Measurements from ENCODE around the gene FHIP1B. TPM values are rescaled to one million over a fixed set of nuclear protein-coding genes. Genes with fewer than 3 reads are reported as not detected.

Gene FHIP1B
- total RNA-seq, 1 experiment from 2014 or later, result 32.1 TPM

DNA sequence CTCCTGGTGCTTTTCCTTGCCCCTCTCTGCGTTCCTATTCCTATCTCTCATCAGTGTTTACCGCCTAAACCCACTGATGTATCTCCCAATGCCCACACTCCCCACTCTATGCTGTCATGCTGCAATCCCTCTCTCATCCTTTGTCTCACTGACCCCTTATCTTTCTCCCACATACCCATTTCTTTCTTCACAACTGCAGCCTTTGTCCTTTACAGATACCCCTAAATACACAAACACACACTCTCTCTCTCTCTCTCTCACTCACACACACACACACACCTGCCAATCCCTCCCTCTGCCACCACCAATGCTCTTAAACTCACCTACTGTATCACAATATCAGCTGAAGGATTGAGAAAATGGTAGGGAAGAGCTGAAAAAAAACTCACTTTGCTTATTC, 59.0 kb downstream of the FHIP1B start:
- ChIA-PET RAD21 (ENCODE audit: low non-redundant PET in 1 of 2, low total read pairs in 2 of 2, uncharacterized antibody in 2 of 2, unreplicated experiment in 2 of 2) (no interaction called here), POLR2A (no interaction called here), CTCF (no interaction called here)
- H3K9me3 ChIP-seq (ENCODE audit: control insufficient read depth in 1 of 2, insufficient read depth in 1 of 2, low read depth in 1 of 2, low read length in 2 of 2), result no peaks in the 10 kb centered on the region
- H3K27me3 ChIP-seq (ENCODE audit: insufficient read depth, low read length), result peaks cover 54% of the 10 kb centered on the region
- no peak overlapping the region for H2AFZ ChIP-seq (ENCODE audit: low read depth, low read length, poor library complexity, severe bottlenecking)
- no peak overlapping the region for H3K4me3 ChIP-seq (replicated peaks in 1 of 2; ENCODE audit: low read depth in 1 of 2, low read length in 2 of 2)
- H3K9me2 ChIP-seq (ENCODE audit: insufficient read depth), result no peaks in the 10 kb centered on the region
- DNase-seq (ENCODE audit: low read depth, low spot score) (no peak), ATAC-seq (no peak)
- H3K4me2 ChIP-seq (ENCODE audit: low read length), result no peak overlapping the region
- TF ChIP-seq CEBPB (IDR thresholded peaks at IDR 0.05; ENCODE audit: low read depth) (no peak), SIN3A (IDR thresholded peaks at IDR 0.05; ENCODE audit: low read depth) (no peak)
- no peaks in the 10 kb centered on the region for H4K20me1 ChIP-seq (ENCODE audit: insufficient read depth)
- no peak overlapping the region for H3K9ac ChIP-seq (ENCODE audit: low read length)
- BruUV-seq (replicated peaks), result no TSS peak
- no peaks in the 10 kb centered on the region for H3K36me3 ChIP-seq (ENCODE audit: control insufficient read depth in 1 of 2, insufficient read depth in 2 of 2, low read length in 2 of 2)
- intact Hi-C loops (cut with micrococcal nuclease), result no loop called here
- no peak overlapping the region for H3K27ac ChIP-seq (ENCODE audit: low read depth, low read length)
- H3K79me2 ChIP-seq (ENCODE audit: insufficient read depth, low read length), result no peaks in the 10 kb centered on the region
- H3K4me1 ChIP-seq (ENCODE audit: control insufficient read depth in 1 of 2, insufficient read depth in 2 of 2, low read length in 2 of 2), result no peaks in the 10 kb centered on the region

DNA sequence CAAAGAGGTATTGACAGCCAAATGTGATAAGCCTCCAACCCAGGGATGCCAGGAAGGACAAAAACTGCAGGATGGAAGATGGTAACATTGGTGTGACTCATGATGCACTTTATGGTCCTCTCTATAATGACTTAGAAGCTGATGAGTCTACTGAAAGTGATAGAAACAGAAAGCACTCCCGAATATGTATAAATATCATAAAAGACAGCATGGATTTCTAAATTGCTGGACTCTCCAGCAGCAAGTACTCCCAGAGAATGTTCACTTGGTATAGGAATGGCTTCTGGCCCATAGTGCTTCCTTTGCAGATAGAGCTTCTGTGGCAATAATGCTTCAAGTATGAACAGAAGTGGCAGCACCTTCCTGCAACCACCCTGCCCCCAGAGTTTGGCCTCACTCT, 64.2 kb downstream of the FHIP1B start, which contains the start of gene OR52B2:
Gene OR52B2 (minus strand): TSS at position 101 of the 400 bp plus-strand sequence. CDS start 0 bp downstream, at position 101.
- no peaks in the 10 kb centered on the region for H3K79me2 ChIP-seq (ENCODE audit: insufficient read depth, low read length)
- no peak within 1 kb of the TSS for H3K27ac ChIP-seq (ENCODE audit: low read depth, low read length)
- no peaks in the 10 kb centered on the region for H3K9me2 ChIP-seq (ENCODE audit: insufficient read depth)
- POLR2A ChIA-PET, result no interaction called here
- H3K9me3 ChIP-seq (ENCODE audit: control insufficient read depth in 1 of 2, insufficient read depth in 1 of 2, low read depth in 1 of 2, low read length in 2 of 2), result no peaks in the 10 kb centered on the region; a peak in 1 of 4 replicates
- CTCF ChIA-PET, result no interaction called here
- intact Hi-C loops (cut with micrococcal nuclease), result no loop called here
- no peaks in the 10 kb centered on the region for H4K20me1 ChIP-seq (ENCODE audit: insufficient read depth)
- H3K9ac ChIP-seq (ENCODE audit: low read length), result no peak within 1 kb of the TSS
- no peaks in the 10 kb centered on the region for H3K36me3 ChIP-seq (ENCODE audit: control insufficient read depth in 1 of 2, insufficient read depth in 2 of 2, low read length in 2 of 2)
- H2AFZ ChIP-seq (ENCODE audit: low read depth, low read length, poor library complexity, severe bottlenecking), result no peak within 1 kb of the TSS
- no TSS peak for BruUV-seq (replicated peaks)
- peaks cover 61% of the 10 kb centered on the region for H3K27me3 ChIP-seq (ENCODE audit: insufficient read depth, low read length)
- RAD21 ChIA-PET (ENCODE audit: low non-redundant PET in 1 of 2, low total read pairs in 2 of 2, uncharacterized antibody in 2 of 2, unreplicated experiment in 2 of 2), result no interaction called here
- no peaks in the 10 kb centered on the region for H3K4me1 ChIP-seq (ENCODE audit: control insufficient read depth in 1 of 2, insufficient read depth in 2 of 2, low read length in 2 of 2)
- no peak for DNase-seq (ENCODE audit: low read depth, low spot score)
- no peak within 1 kb of the TSS for H3K4me2 ChIP-seq (ENCODE audit: low read length)
- H3K4me3 ChIP-seq (replicated peaks in 1 of 2; ENCODE audit: low read depth in 1 of 2, low read length in 2 of 2), result no peak within 1 kb of the TSS
- no peak for ATAC-seq
- no peak for TF ChIP-seq SRF (IDR thresholded peaks at IDR 0.05; ENCODE audit: low read depth)
- no peak for TF ChIP-seq JUND (IDR thresholded peaks at IDR 0.05)
- TF ChIP-seq ATF3 (IDR thresholded peaks at IDR 0.05), result no peak
- TF ChIP-seq, protein P1, sequence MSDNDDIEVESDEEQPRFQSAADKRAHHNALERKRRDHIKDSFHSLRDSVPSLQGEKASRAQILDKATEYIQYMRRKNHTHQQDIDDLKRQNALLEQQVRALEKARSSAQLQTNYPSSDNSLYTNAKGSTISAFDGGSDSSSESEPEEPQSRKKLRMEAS (IDR thresholded peaks at IDR 0.05), result no peak
- TF ChIP-seq REST (IDR thresholded peaks at IDR 0.05; ENCODE audit: low read depth), result no peak
- TF ChIP-seq POLR2AphosphoS5 (IDR thresholded peaks at IDR 0.05; ENCODE audit: low read depth, low read length), result no peak
- no peak for TF ChIP-seq ELF1 (IDR thresholded peaks at IDR 0.05; ENCODE audit: borderline replicate concordance, low read depth)
- TF ChIP-seq FOSL1 (IDR thresholded peaks at IDR 0.05; ENCODE audit: low read depth), result no peak
- no peak for TF ChIP-seq RAD21 (IDR thresholded peaks at IDR 0.05; ENCODE audit: low read depth)
- TF ChIP-seq EZH2phosphoT487 (IDR thresholded peaks at IDR 0.05; ENCODE audit: borderline replicate concordance), result no peak
- no peak for TF ChIP-seq SP1 (IDR thresholded peaks at IDR 0.05; ENCODE audit: low read depth)
- TF ChIP-seq ZBTB33 (IDR thresholded peaks at IDR 0.05; ENCODE audit: extremely low read depth, insufficient replicate concordance, low read length), result no peak
- TF ChIP-seq ZFX (IDR thresholded peaks at IDR 0.05), result no peak
- TF ChIP-seq TCF7L2 (IDR thresholded peaks at IDR 0.05; ENCODE audit: borderline replicate concordance, extremely low read depth, insufficient read depth, insufficient read length), result no peak

All from HCT116 (cell line).